Subcutaneous adipose tissue (tissue), 4 donors: ENCODE data around the gene GIGYF2. TPM values are rescaled to one million over a fixed set of nuclear protein-coding genes. Genes with fewer than 3 reads are reported as not detected.

ENCODE experiments used
- total RNA-seq, 4 donors: library from RNA; depleted of rRNA; stranded (reverse); fragments of >200 nt; gene quantifications; one replicate each; pipeline ENCODE4 v1.1.0, GENCODE V29; 2016
- TF ChIP-seq, protein P1 (sequence below): fragments of 450-650 bp; IDR thresholded peaks from one replicate; pipeline ENCODE4 v1.5.1; 2016; ENCODE audit warnings: low read depth, mild to moderate bottlenecking, control low read depth, antibody characterized with exemption, moderate library complexity

GIGYF2 gene
- total RNA-seq, 4 donors from 2014 or later = 73.8 to 90.4 (median 82.6) TPM

GRCh38 chr2:232891621-232892071, 194.5 kb downstream of the GIGYF2 start:
- TF ChIP-seq, protein P1, sequence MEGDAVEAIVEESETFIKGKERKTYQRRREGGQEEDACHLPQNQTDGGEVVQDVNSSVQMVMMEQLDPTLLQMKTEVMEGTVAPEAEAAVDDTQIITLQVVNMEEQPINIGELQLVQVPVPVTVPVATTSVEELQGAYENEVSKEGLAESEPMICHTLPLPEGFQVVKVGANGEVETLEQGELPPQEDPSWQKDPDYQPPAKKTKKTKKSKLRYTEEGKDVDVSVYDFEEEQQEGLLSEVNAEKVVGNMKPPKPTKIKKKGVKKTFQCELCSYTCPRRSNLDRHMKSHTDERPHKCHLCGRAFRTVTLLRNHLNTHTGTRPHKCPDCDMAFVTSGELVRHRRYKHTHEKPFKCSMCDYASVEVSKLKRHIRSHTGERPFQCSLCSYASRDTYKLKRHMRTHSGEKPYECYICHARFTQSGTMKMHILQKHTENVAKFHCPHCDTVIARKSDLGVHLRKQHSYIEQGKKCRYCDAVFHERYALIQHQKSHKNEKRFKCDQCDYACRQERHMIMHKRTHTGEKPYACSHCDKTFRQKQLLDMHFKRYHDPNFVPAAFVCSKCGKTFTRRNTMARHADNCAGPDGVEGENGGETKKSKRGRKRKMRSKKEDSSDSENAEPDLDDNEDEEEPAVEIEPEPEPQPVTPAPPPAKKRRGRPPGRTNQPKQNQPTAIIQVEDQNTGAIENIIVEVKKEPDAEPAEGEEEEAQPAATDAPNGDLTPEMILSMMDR = no peak

- TF ChIP-seq, protein P1 = no peak
These were observed 195.1 kb downstream of the GIGYF2 start for GRCh38 chr2:232892221-232892620.

DNA sequence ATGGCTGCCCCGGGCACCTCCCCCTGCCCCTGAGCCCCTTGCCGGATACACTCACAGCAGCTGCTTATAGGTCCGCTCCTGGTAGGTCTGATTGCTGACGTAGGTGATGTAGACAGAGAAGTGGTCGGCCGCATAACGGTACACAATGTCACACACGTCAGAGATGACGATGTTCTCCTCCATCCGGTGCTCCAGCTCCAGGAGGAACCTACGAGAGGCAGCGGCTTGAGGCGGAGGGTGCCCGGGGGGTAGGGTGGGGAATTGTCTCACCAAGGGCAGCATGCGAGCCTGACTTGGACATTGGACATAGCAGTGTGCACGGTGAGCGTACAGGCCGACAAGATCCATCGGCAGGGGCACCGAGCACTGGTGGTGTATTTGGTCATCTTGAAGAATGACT, 195.7 kb downstream of the GIGYF2 start:
- TF ChIP-seq, protein P1 = no peak

- TF ChIP-seq, protein P1 = no peak
These were observed 196.7 kb downstream of the GIGYF2 start for GRCh38 chr2:232893834-232894233.

DNA sequence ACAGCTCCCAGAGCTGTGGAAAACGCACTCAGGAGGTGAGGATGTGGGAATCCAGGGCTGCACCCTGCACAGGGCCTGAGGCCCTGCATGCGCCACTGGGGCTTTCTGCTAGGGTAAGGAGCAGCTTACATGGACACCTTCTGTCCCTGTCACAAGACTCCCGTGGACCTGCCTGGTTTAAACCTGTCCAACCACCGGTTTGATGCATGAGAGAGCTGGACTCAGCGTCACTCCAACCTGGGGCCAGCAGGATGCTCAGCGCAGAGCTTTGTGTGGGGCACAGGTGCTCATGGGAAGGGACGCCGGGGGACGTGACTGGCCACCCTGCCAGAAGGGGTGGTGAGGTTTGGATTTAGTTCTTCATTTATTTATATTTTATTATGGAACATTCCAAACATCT, 197.1 kb downstream of the GIGYF2 start:
- TF ChIP-seq, protein P1 = no peak

DNA sequence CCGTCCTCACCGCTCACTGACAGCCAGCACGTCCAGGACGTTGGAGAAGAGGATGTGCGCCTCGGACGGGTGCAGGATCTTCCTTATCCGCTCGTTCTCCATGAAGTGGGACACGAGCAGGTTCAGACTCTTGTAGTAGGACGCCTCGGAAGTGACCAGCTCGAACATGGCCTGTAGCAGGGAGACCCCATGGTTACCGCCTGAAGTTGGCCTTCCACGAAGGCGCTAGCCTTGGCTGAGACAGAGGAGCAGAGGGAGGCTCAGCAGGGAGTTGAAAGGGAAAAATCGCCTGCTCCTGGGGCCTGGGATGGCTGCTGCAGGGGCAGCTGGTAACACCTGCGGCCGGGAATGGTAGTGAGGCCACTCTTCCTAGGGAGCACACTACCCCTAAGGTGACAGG, 197.6 kb downstream of the GIGYF2 start:
- TF ChIP-seq, protein P1 = no peak

DNA sequence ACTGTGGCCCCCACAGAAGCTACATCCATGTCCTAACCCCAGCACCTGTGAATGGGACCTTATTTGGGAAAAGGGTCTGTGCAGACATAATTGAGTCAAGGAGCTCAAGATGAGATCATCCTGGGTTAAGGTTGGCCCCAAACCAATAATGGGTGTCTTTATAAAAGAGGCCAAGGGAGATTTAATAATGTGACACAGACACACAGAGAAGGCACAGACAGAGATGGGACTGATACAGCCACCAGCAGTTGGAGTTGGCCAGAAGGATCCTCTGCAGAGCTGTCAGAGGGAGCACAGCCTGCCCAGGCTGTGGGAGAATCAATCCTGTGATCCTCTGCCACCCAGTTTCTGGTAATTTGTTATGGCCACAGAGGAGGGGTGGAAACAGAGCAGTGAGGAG, 199.0 kb downstream of the GIGYF2 start:
- TF ChIP-seq, protein P1 = no peak
